ENCODE results near the gene TUBB4B. TPM values are rescaled to one million over a fixed set of nuclear protein-coding genes. Genes with fewer than 3 reads are reported as not detected.
"Not testable (repeated sequence)": the region's sequence is repeated elsewhere in the genome, so short reads cannot be mapped to it uniquely, and the experiment has no call there.

TUBB4B gene
- polyA plus RNA-seq, 1 of the 3 experiments (the other 2 are of a cell fraction) = 508 TPM

- no peak for DNase-seq
- Histone ChIP-seq H3K27ac (ENCODE audit: low read depth in 2 of 2, low read length in 1 of 2) (no peak overlapping the region; a peak in 1 of 4 replicates), H2AFZ (ENCODE audit: low read depth) (no peak overlapping the region), H3K79me2 (ENCODE audit: insufficient read depth) (peaks cover 32% of the 10 kb centered on the region), H3K9me3 (no peaks in the 10 kb centered on the region), H3K4me1 (ENCODE audit: control insufficient read depth in 1 of 2, insufficient read depth in 2 of 2, low read depth in 1 of 2, low read length in 1 of 2) (peaks cover 9 to 23% of the 10 kb centered on the region in 2 experiments; a peak in 2 of 4 replicates), H3K36me3 (replicated peaks in 1 of 2; ENCODE audit: control insufficient read depth in 1 of 2, insufficient read depth in 2 of 2, low read length in 1 of 2) (peaks cover 0 to 4% of the 10 kb centered on the region in 2 experiments), H3F3A (replicated peaks; ENCODE audit: insufficient read depth) (peaks cover 9% of the 10 kb centered on the region), H3K4me2 (no peak overlapping the region), H4K20me1 (ENCODE audit: insufficient read depth) (peaks cover 5% of the 10 kb centered on the region), H3K27me3 (ENCODE audit: insufficient read depth) (no peaks in the 10 kb centered on the region), H3K9ac (no peak overlapping the region), H3K9me2 (no peaks in the 10 kb centered on the region), H3K4me3 (ENCODE audit: low read depth in 2 of 2, low read length in 1 of 2) (no peak overlapping the region)
- TF ChIP-seq GABPA (IDR thresholded peaks at IDR 0.05; ENCODE audit: low read depth) = no peak
- TF ChIP-seq JUND (IDR thresholded peaks at IDR 0.05) = no peak
- TF ChIP-seq EP300 (IDR thresholded peaks at IDR 0.05; ENCODE audit: borderline replicate concordance in 1 of 2, low read depth in 1 of 2, low read length in 1 of 2) = no peak
- POLR2A ChIA-PET = interaction anchor here (0.7 to 1.3 kb wide), 7 partner anchors 17 to 186 kb away, joined by 3 to 4 read pairs (median 3); partner anchors contain the start of genes EXD3, NDOR1, NOXA1 and TMEM203
- CTCF ChIA-PET = interaction anchor here (0.6 to 4.5 kb wide), 61 partner anchors 11 to 427 kb away, joined by 3 to 95 read pairs (median 4); partner anchors contain the start of genes ANAPC2, CYSRT1, DPP7 and GRIN1
- WGBS (ENCODE audit: low lambda C conversion rate) = 68% methylated on average over 5 of the region's 11 CpGs
These were observed 4.1 kb upstream of the TUBB4B start for GRCh38 chr9:137236936-137237421.

GRCh38 chr9:137237759-137238726 is 3.0 kb upstream of the TUBB4B start:
- peaks cover 14% of the 10 kb centered on the region for H3F3A ChIP-seq (replicated peaks; ENCODE audit: insufficient read depth)
- H3K27ac ChIP-seq (ENCODE audit: low read depth in 2 of 2, low read length in 1 of 2) = no peak overlapping the region
- H3K36me3 ChIP-seq (replicated peaks in 1 of 2; ENCODE audit: control insufficient read depth in 1 of 2, insufficient read depth in 2 of 2, low read length in 1 of 2) = peaks cover 9 to 13% of the 10 kb centered on the region in 2 experiments
- ChIA-PET POLR2A (interaction anchor here (6.4 kb wide), 1 partner anchor 18 kb away, joined by 83 read pairs; the partner anchor contains the start of gene NELFB), CTCF (interaction anchor here (0.7 to 4.5 kb wide), 14 partner anchors 10 to 189 kb away, joined by 3 to 95 read pairs (median 10); partner anchors contain the start of genes ANAPC2, CYSRT1, DPP7 and LRRC26)
- DNase-seq = no peak
- no peaks in the 10 kb centered on the region for H3K9me2 ChIP-seq
- H3K4me3 ChIP-seq (ENCODE audit: low read depth in 2 of 2, low read length in 1 of 2) = no peak overlapping the region
- no peaks in the 10 kb centered on the region for H3K9me3 ChIP-seq
- peaks cover 43% of the 10 kb centered on the region for H3K79me2 ChIP-seq (ENCODE audit: insufficient read depth)
- H3K9ac ChIP-seq = no peak overlapping the region
- 86% methylated on average over 6 of the region's 13 CpGs for WGBS (ENCODE audit: low lambda C conversion rate)
- H3K4me1 ChIP-seq (ENCODE audit: control insufficient read depth in 1 of 2, insufficient read depth in 2 of 2, low read depth in 1 of 2, low read length in 1 of 2) = peaks cover 15 to 33% of the 10 kb centered on the region in 2 experiments; a peak in 2 of 4 replicates
- peaks cover 15% of the 10 kb centered on the region for H4K20me1 ChIP-seq (ENCODE audit: insufficient read depth)
- H2AFZ ChIP-seq (ENCODE audit: low read depth) = no peak overlapping the region
- H3K27me3 ChIP-seq (ENCODE audit: insufficient read depth) = no peaks in the 10 kb centered on the region
- TF ChIP-seq EP300 (IDR thresholded peaks at IDR 0.05; ENCODE audit: borderline replicate concordance in 1 of 2, low read depth in 1 of 2, low read length in 1 of 2) (no peak), CHD2 (IDR thresholded peaks at IDR 0.05; ENCODE audit: low read length, partially characterized antibody) (no peak), RFX5 (IDR thresholded peaks at IDR 0.05; ENCODE audit: low read length) (no peak)
- peak overlapping the region; percentile 97 for H3K4me2 ChIP-seq

- H3K9ac ChIP-seq = peak overlapping the region; percentile 94
- DNase-seq; H3K9me3 ChIP-seq; H3K9me2 ChIP-seq; H3K27me3 ChIP-seq (ENCODE audit: insufficient read depth); H2AFZ ChIP-seq (ENCODE audit: low read depth): not testable (repeated sequence)
- H3K79me2 ChIP-seq (ENCODE audit: insufficient read depth) = peaks cover 55% of the 10 kb centered on the region
- peaks cover 29% of the 10 kb centered on the region for H4K20me1 ChIP-seq (ENCODE audit: insufficient read depth)
- peaks cover 13 to 20% of the 10 kb centered on the region in 2 experiments for H3K36me3 ChIP-seq (replicated peaks in 1 of 2; ENCODE audit: control insufficient read depth in 1 of 2, insufficient read depth in 2 of 2, low read length in 1 of 2)
- WGBS (ENCODE audit: low lambda C conversion rate) = 55% methylated on average over 27 of the region's 27 CpGs
- ChIA-PET CTCF (interaction anchor here (1.1 to 3.8 kb wide), 13 partner anchors 11 to 210 kb away, joined by 3 to 33 read pairs (median 4); partner anchors contain the start of genes NELFB, NPDC1, NRARP and RNF224), POLR2A (interaction anchor here (1.2 to 6.4 kb wide), 6 partner anchors 16 to 153 kb away, joined by 4 to 83 read pairs (median 14); partner anchors contain the start of genes ANAPC2, CYSRT1, MAN1B1 and NELFB)
- peaks cover 19% of the 10 kb centered on the region for H3F3A ChIP-seq (replicated peaks; ENCODE audit: insufficient read depth)
- peak overlapping the region; percentile 95 to 98 for H3K27ac ChIP-seq (ENCODE audit: low read depth in 2 of 2, low read length in 1 of 2)
- H3K4me2 ChIP-seq = peak overlapping the region; percentile 97
- peak overlapping the region; percentile 57 to 71 for H3K4me3 ChIP-seq (ENCODE audit: low read depth in 2 of 2, low read length in 1 of 2)
- peaks cover 17 to 37% of the 10 kb centered on the region in 2 experiments; a peak in 2 of 4 replicates for H3K4me1 ChIP-seq (ENCODE audit: control insufficient read depth in 1 of 2, insufficient read depth in 2 of 2, low read depth in 1 of 2, low read length in 1 of 2)
These were observed 1.4 kb upstream of the TUBB4B start for GRCh38 chr9:137239541-137240200.

Measured in SK-N-SH (cell line).